RWPE1 (cell line): ENCODE measurements around the gene ATXN10.

Experiments used
- CTCF ChIA-PET: fragments of 350-600 bp; sonication (Branson Sonifier 250); formaldehyde crosslinking; extraction: SDS; loops from one replicate; lab custom pipeline; 2021; lab: Yijun Ruan, JAX
- POLR2A ChIA-PET: fragments of 400-600 bp; formaldehyde crosslinking; extraction: SDS; loops from one replicate; lab custom pipeline; 2020; ENCODE audit warnings: antibody characterized with exemption; ENCODE audit not compliant: low non-redundant PET; lab: Yijun Ruan, JAX
- DNase-seq: peaks from one replicate; pipeline ENCODE4 v3.0.0; 2012; ENCODE audit warnings: low spot score
- H3K27ac ChIP-seq: fragments of 450-650 bp; 2 replicates; pipeline ENCODE4 v1.5.1; 2017
- TF ChIP-seq, protein P1 (sequence below): fragments of 450-650 bp; conservative IDR thresholded peaks from 2 replicates; pipeline ENCODE4 v1.5.1; 2017; ENCODE audit warnings: low read depth, mild to moderate bottlenecking

The ATXN10 gene

DNA sequence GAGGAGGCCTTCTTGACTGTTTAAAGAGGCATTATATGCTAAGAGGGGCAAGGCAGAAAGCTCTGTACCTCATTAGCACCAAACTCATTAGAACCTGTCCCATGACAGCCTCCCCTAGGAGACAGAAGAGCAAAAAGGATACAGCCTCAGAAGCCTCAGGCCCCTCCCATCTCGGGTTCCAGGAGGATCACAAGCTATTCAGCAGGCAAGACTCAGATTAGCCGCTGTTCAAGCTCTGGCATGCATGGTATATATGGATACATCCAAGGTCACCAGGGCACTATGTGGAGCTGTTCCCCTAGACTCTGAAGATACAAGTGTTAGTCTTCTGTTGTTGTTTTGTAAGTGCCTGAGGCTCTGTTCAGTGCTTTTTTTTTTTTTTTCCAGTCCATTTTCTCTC, 32.1 kb downstream of the ATXN10 start:
- peak; percentile 22 for DNase-seq
- CTCF ChIA-PET: no interaction called here

DNA sequence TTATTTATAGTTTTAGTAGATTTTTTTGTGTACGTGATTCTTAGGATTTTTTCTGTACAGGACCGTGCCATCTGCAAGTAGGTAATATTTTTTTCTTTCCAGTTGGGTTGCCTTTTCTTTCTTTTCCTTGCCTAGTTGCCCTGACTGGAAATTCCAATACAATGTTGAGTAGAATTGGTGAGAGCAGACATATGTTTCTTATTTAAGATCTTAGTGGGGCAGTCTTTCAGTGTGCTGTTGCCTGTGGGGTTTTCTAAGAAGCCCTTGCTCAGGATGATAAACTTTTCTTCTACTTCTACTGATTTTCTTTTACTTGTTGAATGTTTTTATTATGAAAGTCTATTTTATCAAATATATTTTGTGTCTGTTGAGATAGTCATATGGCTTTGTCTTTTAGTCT, 33.0 kb downstream of the ATXN10 start:
- CTCF ChIA-PET: no interaction called here
- H3K27ac ChIP-seq: no peak overlapping the region
- TF ChIP-seq, protein P1, sequence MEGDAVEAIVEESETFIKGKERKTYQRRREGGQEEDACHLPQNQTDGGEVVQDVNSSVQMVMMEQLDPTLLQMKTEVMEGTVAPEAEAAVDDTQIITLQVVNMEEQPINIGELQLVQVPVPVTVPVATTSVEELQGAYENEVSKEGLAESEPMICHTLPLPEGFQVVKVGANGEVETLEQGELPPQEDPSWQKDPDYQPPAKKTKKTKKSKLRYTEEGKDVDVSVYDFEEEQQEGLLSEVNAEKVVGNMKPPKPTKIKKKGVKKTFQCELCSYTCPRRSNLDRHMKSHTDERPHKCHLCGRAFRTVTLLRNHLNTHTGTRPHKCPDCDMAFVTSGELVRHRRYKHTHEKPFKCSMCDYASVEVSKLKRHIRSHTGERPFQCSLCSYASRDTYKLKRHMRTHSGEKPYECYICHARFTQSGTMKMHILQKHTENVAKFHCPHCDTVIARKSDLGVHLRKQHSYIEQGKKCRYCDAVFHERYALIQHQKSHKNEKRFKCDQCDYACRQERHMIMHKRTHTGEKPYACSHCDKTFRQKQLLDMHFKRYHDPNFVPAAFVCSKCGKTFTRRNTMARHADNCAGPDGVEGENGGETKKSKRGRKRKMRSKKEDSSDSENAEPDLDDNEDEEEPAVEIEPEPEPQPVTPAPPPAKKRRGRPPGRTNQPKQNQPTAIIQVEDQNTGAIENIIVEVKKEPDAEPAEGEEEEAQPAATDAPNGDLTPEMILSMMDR: no peak
- no peak for DNase-seq
- POLR2A ChIA-PET: no interaction called here

More for the DNA sequence above, 32.1 kb downstream of the ATXN10 start:
- no peak overlapping the region for H3K27ac ChIP-seq
- POLR2A ChIA-PET: no interaction called here
- TF ChIP-seq, protein P1: no peak

DNA sequence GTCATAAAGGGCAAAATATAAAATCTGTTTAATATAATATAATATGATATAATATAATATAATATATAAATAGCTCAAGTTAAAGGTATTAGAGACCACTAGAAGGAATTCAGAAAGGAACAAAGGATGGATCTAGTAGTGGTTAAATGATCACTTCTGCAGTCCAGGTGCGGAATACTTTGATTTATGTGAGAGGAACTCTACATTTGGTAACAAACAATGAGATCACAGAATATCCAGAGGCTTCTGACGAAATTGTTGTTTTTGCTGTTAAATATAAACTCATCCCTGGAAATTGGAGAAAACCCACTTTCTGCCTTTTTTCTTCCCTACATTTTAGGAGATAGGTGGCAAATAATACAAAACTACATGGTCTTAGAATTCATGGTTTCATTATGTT, 36.0 kb downstream of the ATXN10 start:
- no peak for DNase-seq
- CTCF ChIA-PET: no interaction called here
- TF ChIP-seq, protein P1: no peak
- POLR2A ChIA-PET: no interaction called here
- no peak overlapping the region for H3K27ac ChIP-seq

DNA sequence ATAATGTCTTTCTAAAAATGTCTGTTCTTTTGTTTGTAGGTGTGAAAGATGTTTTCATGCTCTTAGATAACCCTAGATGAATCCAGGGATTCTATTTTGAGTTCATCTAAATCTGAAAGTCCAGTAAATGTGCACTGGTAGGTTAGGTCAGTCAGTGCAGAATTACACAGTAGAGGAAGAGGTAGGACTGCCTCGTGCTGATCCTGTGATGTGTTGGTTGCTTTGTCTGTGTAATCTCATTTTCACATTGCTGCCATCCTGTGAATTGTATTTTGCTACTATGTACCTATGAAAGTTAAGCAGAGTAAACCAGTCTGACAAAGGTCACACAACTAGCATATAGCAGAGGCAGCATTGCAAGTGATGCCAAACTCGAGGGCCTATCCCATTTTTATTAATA, 36.5 kb downstream of the ATXN10 start:
- ChIA-PET POLR2A (no interaction called here), CTCF (no interaction called here)
- TF ChIP-seq, protein P1: no peak
- no peak overlapping the region for H3K27ac ChIP-seq
- DNase-seq: no peak

DNA sequence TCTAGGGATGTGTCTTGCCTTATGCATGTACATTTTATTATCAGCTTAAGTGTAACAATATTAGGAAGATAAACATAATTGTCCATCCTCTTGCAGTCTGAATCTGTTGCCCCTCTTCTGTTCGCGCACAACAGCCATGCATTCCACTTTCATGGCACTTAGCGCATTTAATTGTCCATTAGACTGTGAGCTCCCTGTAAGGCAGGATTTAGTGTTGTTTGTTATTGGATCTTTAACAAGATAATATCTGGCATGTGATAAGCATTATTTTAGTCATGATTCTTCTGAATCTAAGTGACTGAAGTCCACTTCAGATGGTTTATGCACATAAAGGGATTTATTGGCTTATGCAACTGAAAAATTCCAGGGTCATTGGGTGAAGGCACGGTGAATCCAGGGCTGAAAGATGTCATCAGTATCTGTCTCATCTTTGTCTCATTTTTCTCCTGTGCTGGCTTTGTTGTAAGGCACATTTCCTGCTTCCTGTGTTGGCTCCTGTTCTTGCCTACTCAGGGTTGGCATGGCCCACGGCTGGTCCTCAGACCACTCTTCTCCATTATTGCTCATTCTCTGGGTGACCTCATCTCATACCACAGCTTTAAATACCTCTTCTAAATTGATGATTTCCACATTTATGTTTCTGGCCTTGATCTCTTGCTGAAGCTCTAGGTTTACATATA, 37.6 kb downstream of the ATXN10 start:
- TF ChIP-seq, protein P1: no peak
- no peak overlapping the region; the same call in 1 of the 2 replicates for H3K27ac ChIP-seq
- ChIA-PET POLR2A (no interaction called here), CTCF (no interaction called here)
- DNase-seq: peak; percentile 4

DNA sequence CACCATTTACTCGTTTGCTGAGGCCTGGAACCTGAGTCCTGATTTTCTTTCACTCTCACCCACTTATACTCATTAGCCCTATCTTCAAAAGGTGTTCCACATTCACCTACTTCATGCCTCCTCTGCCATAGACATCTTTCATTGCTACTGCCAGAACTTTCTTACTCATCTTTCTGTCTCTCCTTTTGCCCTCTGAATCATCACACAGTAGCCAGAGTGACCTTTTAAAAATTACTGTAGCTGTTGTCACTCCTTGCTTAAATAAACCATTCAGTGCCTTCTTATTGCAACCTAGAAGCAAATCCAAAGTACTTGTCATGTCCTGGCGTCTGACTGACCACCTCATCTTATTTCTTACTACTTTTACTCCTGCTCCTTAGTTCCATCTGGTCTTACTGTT, 38.2 kb downstream of the ATXN10 start:
- ChIA-PET POLR2A (no interaction called here), CTCF (no interaction called here)
- TF ChIP-seq, protein P1: no peak
- no peak overlapping the region for H3K27ac ChIP-seq
- no peak for DNase-seq
